Endothelial cell of umbilical vein (primary cell): Measurements from ENCODE around the gene UNCX.

Source experiments
- CTCF ChIP-seq, 2 donors: IDR thresholded peaks; 1 replicate in 1 of 2; 2 replicates in 1 of 2; pipeline ENCODE4 v1.5.1; 2011; ENCODE audit warnings: low read length in 2 of 2, mild to moderate bottlenecking in 2 of 2, moderate library complexity in 2 of 2, control low read depth in 1 of 2, inconsistent platforms in 1 of 2, low read depth in 1 of 2; ENCODE audit not compliant: insufficient read depth in 1 of 2; ENCODE audit errors: extremely low read depth in 1 of 2
- FOS ChIP-seq: IDR thresholded peaks from 2 replicates; pipeline ENCODE4 v1.6.1; 2011; ENCODE audit warnings: mild to moderate bottlenecking, low read length, moderate library complexity, borderline replicate concordance; ENCODE audit not compliant: insufficient read depth
- POLR2A ChIP-seq: IDR thresholded peaks from 2 replicates; pipeline ENCODE4 v1.6.1; 2012; ENCODE audit warnings: low read depth, mild to moderate bottlenecking, control low read depth, low read length
- TF ChIP-seq, protein P1 (sequence below): IDR thresholded peaks from 2 replicates; pipeline ENCODE4 v1.6.1; 2011; ENCODE audit not compliant: insufficient read depth, insufficient read length

DNA sequence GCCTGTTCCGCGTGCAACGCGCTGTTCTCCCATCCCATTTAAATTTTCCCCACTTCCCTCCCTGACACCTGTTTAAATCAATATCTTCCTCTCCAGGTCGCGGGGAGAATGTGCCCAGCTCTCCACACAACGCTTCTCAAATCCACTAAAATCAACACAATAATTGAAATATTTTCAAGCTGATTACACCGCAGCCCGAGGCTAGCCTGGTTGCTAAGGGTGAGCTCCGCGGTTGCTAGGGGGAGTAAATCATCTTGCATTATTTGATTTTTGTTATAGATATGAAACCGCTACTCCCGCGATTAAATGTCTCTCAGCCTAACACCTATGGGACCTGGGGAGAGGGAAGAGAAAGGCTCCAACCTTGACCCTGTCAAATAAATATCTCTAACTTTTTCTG, 36.2 kb downstream of the UNCX start:
- no peak for TF ChIP-seq CTCF (IDR thresholded peaks at IDR 0.05; ENCODE audit: extremely low read depth in 1 of 2, insufficient read depth in 1 of 2, low read depth in 1 of 2, low read length in 2 of 2)
- TF ChIP-seq FOS, result no peak
- TF ChIP-seq POLR2A, result no peak
- TF ChIP-seq, protein P1, sequence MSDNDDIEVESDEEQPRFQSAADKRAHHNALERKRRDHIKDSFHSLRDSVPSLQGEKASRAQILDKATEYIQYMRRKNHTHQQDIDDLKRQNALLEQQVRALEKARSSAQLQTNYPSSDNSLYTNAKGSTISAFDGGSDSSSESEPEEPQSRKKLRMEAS, result no peak
